A673 (cell line): ENCODE data around the gene CHRNB4. TPM values are rescaled to one million over a fixed set of nuclear protein-coding genes. Genes with fewer than 3 reads are reported as not detected.

Experiments
- BruUV-seq: library from RNA; stranded (reverse); fragments of 400-500 nt; replicated peaks from 2 replicates; lab custom pipeline; 2021; lab: Mats Ljungman, UMichigan
- CTCF ChIA-PET: fragments of 300-600 bp; sonication (Branson Sonifier 250); formaldehyde crosslinking; loops from one replicate; lab custom pipeline; 2022; ENCODE audit warnings: antibody characterized with exemption; lab: Charles Lee
- POLR2A ChIA-PET: fragments of 300-600 bp; sonication (Branson Sonifier 250); formaldehyde crosslinking; loops from one replicate; lab custom pipeline; 2022; ENCODE audit warnings: antibody characterized with exemption; ENCODE audit not compliant: low non-redundant PET; lab: Charles Lee
- DNase-seq: peaks from one replicate; pipeline ENCODE4 v3.0.0-alpha.2; 2015; ENCODE audit warnings: low spot score
- H3K27ac ChIP-seq: fragments of 200-600 bp; sonication (generic); 2 replicates; pipeline ENCODE4 v1.5.1; 2016; ENCODE audit warnings: mixed run types, low read depth, mild to moderate bottlenecking, mixed read lengths, antibody characterized with exemption, low read length; ENCODE audit not compliant: poor library complexity, severe bottlenecking
- H3K27me3 ChIP-seq: fragments of 200-600 bp; sonication (generic); replicated peaks from 2 replicates; pipeline ENCODE4 v1.6.1; 2017; ENCODE audit warnings: mixed run types, low read depth, mild to moderate bottlenecking, mixed read lengths, antibody characterized with exemption, low read length; ENCODE audit not compliant: insufficient read depth, poor library complexity
- H3K36me3 ChIP-seq: fragments of 200-600 bp; sonication (generic); 2 replicates; pipeline ENCODE4 v1.6.1; 2016; ENCODE audit warnings: mixed run types, mild to moderate bottlenecking, mixed read lengths, antibody characterized with exemption, low read length; ENCODE audit not compliant: insufficient read depth, poor library complexity, severe bottlenecking
- H3K4me1 ChIP-seq: fragments of 200-600 bp; sonication (generic); 2 replicates; pipeline ENCODE4 v1.6.1; 2017; ENCODE audit warnings: mixed run types, mild to moderate bottlenecking, mixed read lengths, antibody characterized with exemption, low read length; ENCODE audit not compliant: insufficient read depth, poor library complexity, severe bottlenecking
- H3K4me3 ChIP-seq: fragments of 200-600 bp; sonication (generic); 2 replicates; pipeline ENCODE4 v1.5.1; 2016; ENCODE audit warnings: low read depth, mixed run types, mild to moderate bottlenecking, mixed read lengths, low read length; ENCODE audit not compliant: poor library complexity, severe bottlenecking
- H3K9me3 ChIP-seq: fragments of 200-600 bp; sonication (generic); 2 replicates; pipeline ENCODE4 v1.6.1; 2016; ENCODE audit warnings: mixed run types, low read depth, mild to moderate bottlenecking, mixed read lengths, antibody characterized with exemption, low read length; ENCODE audit not compliant: poor library complexity, severe bottlenecking
- EZH2 ChIP-seq: fragments of 200-600 bp; sonication (generic); IDR thresholded peaks from 2 replicates; pipeline ENCODE4 v1.6.1; 2017; ENCODE audit warnings: borderline replicate concordance, low read depth, mild to moderate bottlenecking, mixed read lengths, antibody characterized with exemption, low read length; ENCODE audit not compliant: poor library complexity, severe bottlenecking
- intact Hi-C: fragments of 100-400 bp; cut with micrococcal nuclease; formaldehyde crosslinking; loops from one replicate; pipeline ENCODE4 v1.10.0; 2022; ENCODE audit not compliant: unreplicated experiment
- total RNA-seq: library from RNA; stranded (reverse); gene quantifications from 2 replicates; pipeline ENCODE4 v1.2.3, GENCODE V29; 2021
- TF ChIP-seq, protein P1 (sequence below): fragments of 300-800, 200-600 bp; sonication (generic); conservative IDR thresholded peaks from 2 replicates; pipeline ENCODE4 v1.5.1; 2017; ENCODE audit warnings: low read depth, mild to moderate bottlenecking, antibody characterized with exemption, low read length, moderate library complexity, mixed read lengths

CHRNB4 gene
- total RNA-seq, 1 experiment from 2014 or later = not detected

DNA sequence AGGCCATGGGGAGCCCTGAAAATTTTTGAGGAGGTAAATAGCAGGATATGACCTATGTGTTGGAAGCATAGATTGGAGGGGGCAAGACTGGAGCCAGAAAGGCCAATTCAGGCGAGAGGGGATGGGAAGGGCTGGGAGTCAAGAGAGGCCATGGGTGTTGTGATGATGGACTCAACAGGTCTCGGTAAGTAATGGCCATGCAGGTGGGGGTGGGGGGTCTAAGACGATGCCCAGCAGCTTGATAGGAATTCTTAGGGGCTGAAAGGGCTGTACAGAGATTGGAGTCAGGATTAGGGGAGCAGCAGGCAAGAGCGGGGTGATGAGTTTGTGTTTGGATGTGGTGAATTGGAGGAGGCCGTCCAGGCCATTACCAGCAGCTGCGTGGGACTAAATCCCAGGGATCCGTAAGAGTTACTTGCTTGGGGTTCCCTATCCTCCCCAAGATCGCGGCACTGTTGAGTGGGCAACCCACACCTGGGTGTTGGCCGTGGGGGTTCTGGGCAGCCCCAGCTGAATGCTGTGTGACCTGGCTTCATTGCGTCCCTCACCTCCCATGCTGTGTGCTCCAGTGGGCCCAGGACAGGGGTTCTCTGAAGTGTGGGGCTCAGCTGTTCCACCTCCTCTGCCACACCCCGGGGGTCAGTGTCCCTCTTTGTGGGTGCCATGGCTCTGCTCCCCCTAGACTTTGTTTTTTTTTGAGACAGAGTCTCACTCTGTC, 41.8 kb upstream of the CHRNB4 start:
- no peak overlapping the region for H3K27ac ChIP-seq
- peaks cover 87% of the 10 kb centered on the region for H3K27me3 ChIP-seq
- peaks cover 18% of the 10 kb centered on the region for H3K4me1 ChIP-seq
- no peak for DNase-seq
- CTCF ChIA-PET = no interaction called here
- intact Hi-C loops = no loop called here
- H3K9me3 ChIP-seq = no peaks in the 10 kb centered on the region
- H3K4me3 ChIP-seq = no peak overlapping the region
- POLR2A ChIA-PET = no interaction called here
- no TSS peak for BruUV-seq
- no peaks in the 10 kb centered on the region for H3K36me3 ChIP-seq
- TF ChIP-seq EZH2 = no peak
- TF ChIP-seq, protein P1, sequence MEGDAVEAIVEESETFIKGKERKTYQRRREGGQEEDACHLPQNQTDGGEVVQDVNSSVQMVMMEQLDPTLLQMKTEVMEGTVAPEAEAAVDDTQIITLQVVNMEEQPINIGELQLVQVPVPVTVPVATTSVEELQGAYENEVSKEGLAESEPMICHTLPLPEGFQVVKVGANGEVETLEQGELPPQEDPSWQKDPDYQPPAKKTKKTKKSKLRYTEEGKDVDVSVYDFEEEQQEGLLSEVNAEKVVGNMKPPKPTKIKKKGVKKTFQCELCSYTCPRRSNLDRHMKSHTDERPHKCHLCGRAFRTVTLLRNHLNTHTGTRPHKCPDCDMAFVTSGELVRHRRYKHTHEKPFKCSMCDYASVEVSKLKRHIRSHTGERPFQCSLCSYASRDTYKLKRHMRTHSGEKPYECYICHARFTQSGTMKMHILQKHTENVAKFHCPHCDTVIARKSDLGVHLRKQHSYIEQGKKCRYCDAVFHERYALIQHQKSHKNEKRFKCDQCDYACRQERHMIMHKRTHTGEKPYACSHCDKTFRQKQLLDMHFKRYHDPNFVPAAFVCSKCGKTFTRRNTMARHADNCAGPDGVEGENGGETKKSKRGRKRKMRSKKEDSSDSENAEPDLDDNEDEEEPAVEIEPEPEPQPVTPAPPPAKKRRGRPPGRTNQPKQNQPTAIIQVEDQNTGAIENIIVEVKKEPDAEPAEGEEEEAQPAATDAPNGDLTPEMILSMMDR = no peak

- BruUV-seq = no TSS peak
- TF ChIP-seq, protein P1 = no peak
- TF ChIP-seq EZH2 = no peak
- Histone ChIP-seq H3K9me3 (no peaks in the 10 kb centered on the region), H3K27ac (no peak overlapping the region), H3K36me3 (no peaks in the 10 kb centered on the region), H3K27me3 (peaks cover 87% of the 10 kb centered on the region), H3K4me3 (no peak overlapping the region), H3K4me1 (peaks cover 18% of the 10 kb centered on the region)
- no peak for DNase-seq
- intact Hi-C loops = no loop called here
- ChIA-PET POLR2A (no interaction called here), CTCF (no interaction called here)
Observed at GRCh38 chr15:78682004-78682651, 41.1 kb upstream of the CHRNB4 start.

DNA sequence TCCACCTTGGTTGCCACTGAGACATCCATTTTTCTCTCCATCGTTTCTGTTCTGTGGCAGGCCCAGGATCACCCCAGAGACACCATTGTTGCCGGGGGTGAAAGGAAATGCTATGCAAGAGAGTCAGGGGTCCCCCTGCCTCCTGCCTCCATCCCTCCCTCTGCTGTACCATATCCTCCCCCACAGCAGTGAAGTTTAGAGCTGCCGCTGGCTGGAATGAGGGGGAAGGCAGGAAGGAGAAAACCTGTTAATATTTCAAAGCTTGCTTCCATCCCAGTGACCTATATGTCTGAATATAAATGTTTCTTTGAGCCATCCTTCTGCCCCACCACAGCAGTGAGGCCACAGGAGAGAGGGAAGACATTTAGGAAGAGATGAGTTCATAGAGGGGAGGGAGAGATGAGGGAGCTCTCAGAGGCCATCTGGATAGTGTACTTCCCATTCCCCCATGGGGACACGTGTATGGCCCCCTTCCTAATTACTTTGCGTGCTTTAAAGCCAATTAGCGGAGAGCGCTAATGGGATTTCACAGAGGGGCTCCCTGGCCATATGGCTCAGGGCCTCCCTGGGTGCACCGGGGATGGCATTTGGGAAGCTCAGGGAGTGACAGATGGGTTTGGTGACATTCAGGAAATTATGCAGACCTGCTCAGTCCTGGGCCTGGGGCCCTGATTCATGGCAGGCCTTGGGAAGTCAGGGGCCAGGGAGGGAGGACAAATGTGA, 40.4 kb upstream of the CHRNB4 start:
- H3K4me1 ChIP-seq = peaks cover 18% of the 10 kb centered on the region
- POLR2A ChIA-PET = no interaction called here
- no peak overlapping the region for H3K27ac ChIP-seq
- H3K4me3 ChIP-seq = no peak overlapping the region
- H3K27me3 ChIP-seq = peaks cover 87% of the 10 kb centered on the region
- no TSS peak for BruUV-seq
- CTCF ChIA-PET = no interaction called here
- TF ChIP-seq, protein P1 = no peak
- no peak for TF ChIP-seq EZH2
- DNase-seq = peak; percentile 71
- intact Hi-C loops = no loop called here
- H3K9me3 ChIP-seq = no peaks in the 10 kb centered on the region
- no peaks in the 10 kb centered on the region for H3K36me3 ChIP-seq
